NCI-H226 (cell line): ENCODE measurements around the gene PET100.

Experiments
- DNase-seq: peaks from one replicate; pipeline ENCODE4 v3.0.0-alpha.2; 2015

Gene PET100

DNA sequence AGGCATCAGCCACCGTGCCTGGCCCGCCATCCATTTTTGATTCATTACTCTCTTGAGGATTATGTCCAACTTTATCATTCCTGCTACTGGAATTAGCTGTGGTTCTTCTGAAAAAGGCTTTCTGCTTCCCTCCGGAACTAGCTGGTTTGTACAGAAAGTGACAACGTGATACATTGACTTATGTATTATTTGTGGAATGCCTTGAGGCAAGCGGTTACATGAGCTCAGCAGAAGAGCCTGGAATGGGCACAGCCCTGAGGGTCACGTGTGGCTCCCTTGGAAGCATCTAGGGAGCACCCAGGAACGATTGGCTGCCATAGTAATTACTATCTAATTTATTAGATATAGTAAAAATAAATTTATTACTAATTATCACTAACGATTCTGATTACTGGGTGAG is 24.8 kb downstream of the PET100 start:
- DNase-seq, result no peak

DNA sequence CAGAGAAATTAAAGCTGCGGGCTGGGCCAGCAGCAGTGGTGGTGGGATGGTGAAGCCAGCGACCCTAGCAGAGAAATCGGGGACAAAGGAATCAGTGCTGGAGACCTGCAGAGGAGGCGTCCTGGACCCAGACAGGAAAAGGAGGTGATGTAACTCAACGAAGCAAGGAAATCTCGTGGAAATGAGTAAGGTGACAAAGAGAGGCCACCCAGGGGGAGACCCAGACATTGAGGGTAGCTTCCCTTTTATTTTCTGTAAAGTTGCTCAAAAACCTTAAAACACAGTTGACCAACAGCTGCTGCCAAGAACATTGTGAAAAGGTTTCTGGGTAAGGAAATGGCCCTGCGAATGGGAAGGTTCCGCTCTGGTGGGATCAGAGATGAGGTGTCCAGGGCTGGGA is 26.0 kb downstream of the PET100 start:
- DNase-seq, result no peak

DNA sequence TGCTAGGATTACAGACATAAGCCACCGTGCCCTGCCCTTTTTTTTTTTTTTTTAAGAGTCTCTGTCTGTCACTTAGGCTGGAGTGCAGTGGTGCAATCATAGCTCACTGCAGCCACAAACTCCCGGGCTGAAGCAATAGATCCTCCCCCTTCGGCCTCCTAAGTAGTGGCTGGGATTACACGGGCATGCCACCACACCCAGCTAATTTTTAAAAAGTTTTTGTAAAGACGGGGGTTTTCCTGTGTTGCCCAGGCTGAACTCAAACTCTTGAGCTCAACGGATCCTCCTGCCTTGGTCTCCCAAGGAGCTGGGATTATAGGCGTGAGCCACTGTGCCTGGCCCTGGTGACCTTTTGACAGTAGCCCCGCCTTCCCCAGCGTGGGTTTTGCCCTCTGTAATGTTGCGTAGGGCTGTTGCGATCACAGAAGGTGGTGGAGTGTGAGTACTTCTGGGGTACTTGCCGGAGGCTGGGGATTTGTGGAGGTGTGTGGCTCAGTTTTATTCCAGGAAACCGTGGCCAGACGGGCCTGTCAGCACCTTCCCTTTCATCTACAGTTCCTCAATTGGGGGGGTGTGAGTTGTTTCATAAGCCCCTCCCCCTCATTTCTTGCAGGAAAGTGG is 27.6 kb downstream of the PET100 start:
- DNase-seq, result no peak

GRCh38 chr19:7658219-7658686 is 28.7 kb downstream of the PET100 start:
- no peak for DNase-seq

DNA sequence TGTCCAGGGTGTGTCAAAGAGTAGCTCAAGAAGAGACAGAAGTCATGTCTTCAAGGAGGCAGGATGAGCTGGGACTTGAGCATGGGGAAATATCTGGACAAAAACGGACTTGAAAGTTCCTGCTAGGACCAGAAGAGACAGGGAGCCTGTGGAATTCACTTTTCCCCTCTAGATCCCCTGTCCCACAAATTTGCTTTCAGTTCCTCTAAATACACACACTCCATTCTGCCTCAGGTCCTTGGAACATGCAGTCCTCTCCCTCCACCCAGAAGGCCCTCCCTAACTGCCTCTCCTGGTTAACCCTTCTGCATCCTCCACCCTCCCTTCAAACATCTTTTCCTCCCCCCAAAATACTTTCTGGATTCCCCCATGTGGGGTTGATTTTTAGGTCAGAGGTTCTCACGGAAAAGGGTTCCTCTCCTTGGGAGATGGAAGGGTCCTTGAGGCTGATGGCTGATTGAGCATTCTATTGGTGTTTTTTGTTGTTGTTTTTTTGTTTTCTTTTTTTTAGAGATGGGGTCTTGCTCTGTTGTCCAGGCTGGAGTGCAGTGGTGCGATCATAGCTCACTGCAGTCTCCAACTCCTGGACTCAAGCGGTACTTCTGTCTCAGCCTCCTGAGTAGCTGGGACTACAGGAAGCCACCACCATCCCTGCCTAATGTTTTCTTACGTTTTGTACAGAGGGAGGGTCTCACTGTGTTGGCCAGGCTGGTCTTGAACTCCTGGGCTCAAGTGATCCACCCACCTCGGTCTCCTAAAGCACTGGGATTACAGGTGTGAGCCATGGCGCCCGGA is 32.3 kb downstream of the PET100 start:
- no peak for DNase-seq

GRCh38 chr19:7662657-7663056 is 33.1 kb downstream of the PET100 start:
- DNase-seq, result no peak

DNA sequence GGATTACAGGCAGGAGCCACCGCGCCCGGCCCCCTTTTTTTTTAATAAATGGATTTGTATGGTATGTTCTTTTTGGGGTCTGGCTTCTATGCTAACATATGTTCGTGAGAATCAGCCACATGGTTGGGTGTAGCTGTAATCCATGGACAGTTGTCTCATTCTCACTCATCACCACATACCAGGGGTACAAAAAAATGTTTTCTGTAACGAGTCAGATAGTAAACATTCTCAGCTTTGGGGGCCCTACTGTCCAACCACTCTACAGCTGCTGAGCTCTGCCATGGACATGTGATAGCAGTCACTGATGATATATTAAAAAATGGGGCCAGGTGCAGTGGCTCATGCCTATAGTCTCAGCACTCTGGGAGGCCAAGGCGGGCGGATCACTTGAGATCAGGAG is 34.1 kb downstream of the PET100 start:
- DNase-seq, result no peak

DNA sequence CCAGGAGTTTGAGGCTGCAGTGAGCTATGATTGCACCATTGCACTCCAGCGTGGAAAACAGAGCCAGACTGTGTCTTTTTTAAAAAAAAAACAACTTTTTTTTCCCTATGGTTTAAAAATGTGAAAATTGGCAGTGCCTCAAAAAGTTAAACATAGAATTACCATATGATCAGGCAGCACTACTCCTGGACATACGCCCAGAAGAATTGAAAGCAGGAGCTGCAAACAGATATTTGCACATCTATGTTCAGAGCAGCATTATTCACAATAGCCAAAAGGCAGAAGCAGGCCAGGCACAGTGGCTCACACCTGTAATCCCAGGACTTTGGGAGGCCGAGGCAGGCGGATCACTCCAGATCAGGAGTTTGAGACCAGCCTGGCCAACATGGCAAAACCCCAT is 35.5 kb downstream of the PET100 start:
- no peak for DNase-seq

GRCh38 chr19:7668842-7669241 is 39.2 kb downstream of the PET100 start, which contains the start of gene RETN:
RETN (plus strand) TSS chr19:7669049; CDS start chr19:7669327, 278 bp downstream.
- DNase-seq, result no peak

- DNase-seq, result no peak
Observed at GRCh38 chr19:7669641-7670040, 40.0 kb downstream of the PET100 start.

DNA sequence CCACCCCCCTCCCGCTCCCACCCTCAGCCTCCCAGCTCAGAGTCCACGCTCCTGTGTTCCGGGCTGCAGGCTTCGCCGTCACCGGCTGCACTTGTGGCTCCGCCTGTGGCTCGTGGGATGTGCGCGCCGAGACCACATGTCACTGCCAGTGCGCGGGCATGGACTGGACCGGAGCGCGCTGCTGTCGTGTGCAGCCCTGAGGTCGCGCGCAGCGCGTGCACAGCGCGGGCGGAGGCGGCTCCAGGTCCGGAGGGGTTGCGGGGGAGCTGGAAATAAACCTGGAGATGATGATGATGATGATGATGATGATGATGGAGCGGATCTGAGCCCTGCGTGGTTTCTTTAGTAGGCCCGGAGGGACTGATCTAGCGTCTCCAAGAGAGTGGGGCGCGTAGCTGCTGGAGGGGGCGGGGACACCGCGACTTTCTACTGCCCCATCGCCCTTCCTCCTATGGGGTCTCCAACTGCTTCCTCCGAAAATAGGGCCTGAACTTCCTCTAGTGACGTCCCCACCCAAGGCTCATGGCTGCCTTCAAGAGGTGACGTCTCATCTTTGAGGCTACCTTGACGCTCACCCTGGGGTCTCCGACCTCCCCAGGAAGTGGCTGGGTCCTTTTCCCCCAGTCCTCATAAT is 40.7 kb downstream of the PET100 start:
- no peak for DNase-seq

GRCh38 chr19:7670790-7671189 is 41.2 kb downstream of the PET100 start:
- no peak for DNase-seq

DNA sequence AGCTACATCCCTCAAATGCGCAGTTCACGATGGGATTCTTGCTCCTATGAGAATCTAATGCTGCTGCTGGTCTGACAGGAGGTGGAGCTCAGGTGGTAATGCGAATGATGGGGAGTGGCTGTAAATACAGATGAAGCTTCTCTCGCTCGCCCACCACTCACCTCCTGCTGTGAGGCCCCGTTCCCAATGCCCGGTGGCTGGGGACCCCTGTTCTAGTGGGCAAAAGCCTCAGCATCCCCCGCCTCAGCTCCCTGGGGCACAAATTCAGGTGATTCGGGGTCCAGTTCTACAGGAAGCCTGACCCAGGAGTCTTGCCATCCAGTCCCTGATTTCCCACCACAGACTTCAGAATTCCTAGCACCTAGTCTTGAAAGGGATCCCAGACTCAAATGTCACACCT is 42.9 kb downstream of the PET100 start:
- DNase-seq, result no peak

DNA sequence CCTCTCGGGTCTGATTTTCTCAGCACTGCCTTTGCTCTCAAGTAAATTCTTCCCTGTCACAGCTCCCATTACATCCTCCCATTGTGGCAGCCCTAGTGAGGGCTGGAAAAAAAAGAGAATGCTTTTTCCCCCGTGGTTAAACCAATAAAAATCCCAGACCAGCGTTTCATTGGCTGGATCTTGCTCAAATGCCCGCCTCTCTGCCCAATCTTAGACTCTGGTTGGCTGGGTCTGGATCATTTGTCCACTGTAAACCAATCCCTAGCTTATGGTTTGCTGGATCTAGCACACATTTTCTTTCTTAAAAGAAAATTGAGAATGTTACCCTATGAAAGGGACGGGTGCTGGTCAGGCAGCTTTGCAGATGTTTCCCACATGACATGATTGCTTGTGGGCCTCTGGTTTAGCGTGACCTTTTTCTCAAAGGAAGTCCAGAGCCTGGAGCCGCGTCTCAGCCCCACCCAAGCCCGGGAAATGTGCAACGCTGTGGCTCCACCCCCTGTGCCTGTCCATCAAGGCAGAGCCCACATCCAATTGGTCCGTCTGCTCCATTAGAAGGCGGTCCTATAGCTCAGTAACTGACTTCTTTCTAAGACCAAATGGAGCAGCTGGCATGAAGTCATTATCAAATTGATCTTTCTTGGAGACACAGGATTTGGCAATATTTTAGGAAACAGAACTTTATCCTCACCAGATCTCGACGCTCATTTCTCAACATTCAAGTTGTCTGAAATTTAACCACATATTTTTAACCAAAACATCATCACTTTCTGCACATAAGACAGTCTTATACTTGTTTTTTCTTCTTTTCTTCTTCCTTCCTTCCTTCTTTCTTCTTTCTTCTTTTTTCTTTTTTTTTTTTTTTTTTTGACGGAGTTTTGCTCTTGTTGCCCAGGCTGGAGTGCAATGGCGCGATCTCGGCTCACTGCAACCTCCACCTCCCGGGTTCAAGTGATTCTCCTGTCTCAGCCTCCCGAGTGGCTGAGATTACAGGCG is 44.7 kb downstream of the PET100 start:
- peak; percentile 63 for DNase-seq

GRCh38 chr19:7676376-7676775 is 46.8 kb downstream of the PET100 start:
- no peak for DNase-seq

DNA sequence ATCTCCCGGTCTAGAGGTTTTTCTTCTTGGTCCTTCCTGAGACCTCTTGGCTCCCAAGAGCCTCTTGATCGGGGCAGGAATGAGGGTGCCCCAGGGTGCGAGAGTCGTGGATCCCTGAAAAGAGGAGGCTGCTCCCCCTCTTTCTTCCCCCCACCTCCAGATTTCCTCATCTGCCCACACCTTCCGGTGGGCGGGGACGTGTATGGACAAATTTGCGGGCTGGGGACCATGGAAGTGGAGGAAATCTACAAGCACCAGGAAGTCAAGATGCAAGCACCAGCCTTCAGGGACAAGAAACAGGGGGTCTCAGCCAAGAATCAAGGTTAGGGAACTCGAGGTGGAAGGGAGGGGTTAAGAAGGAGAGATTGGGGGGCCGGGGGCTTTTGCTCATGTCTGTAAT is 47.3 kb downstream of the PET100 start, which contains the start of gene MCEMP1:
Gene MCEMP1, plus strand, starts transcription at position 237 of the 400 bp plus-strand sequence. Its CDS starts 31 bp downstream, at position 268.
- DNase-seq, result no peak

DNA sequence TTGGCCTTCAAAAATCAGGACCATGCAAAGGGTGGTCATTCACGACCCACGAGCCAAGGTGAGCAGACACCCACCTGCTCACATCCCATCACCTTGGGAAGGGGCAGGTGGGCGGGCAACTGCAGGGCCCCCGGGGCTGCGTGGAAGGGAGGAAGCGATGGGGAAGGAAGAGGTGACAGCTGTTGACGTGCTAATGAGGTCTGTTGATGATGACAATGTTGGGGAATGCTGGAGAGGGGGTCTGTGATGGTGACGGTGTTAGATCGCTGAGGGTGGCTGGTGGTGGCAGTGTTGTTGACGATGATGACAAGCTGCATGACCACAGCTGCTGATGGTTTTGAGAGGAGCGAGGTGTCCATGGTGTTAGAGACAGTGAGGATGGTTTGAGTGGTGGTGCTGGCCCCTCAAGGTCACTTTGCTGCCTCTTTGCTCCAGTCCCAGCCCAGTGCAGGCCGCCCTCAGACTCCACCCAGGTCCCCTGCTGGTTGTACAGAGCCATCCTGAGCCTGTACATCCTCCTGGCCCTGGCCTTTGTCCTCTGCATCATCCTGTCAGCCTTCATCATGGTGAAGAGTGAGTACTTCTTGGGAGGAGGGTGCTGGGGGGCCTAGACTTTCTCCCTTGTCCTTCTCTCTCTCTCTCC is 48.2 kb downstream of the PET100 start:
- no peak for DNase-seq

- no peak for DNase-seq
Observed at GRCh38 chr19:7678971-7679751, 49.6 kb downstream of the PET100 start.

GRCh38 chr19:7679771-7680605 is 50.4 kb downstream of the PET100 start:
- DNase-seq, result no peak
